ENCODE results near the gene SLC25A38. TPM values are rescaled to one million over a fixed set of nuclear protein-coding genes. Genes with fewer than 3 reads are reported as not detected.

Gene SLC25A38
- total RNA-seq, 1 donor from 2014 or later = 25.6 TPM

- TF ChIP-seq CTCF (IDR thresholded peaks at IDR 0.05; ENCODE audit: unreplicated experiment) = no peak
- Mint-ChIP-seq H3K4me3 (no peak overlapping the region), H3K27me3 (ENCODE audit: low read depth) (peaks cover 6% of the 10 kb centered on the region), H3K27ac (no peak overlapping the region), H3K9me3 (no peaks in the 10 kb centered on the region), H3K36me3 (no peaks in the 10 kb centered on the region), H3K4me1 (no peaks in the 10 kb centered on the region)
- no peak for DNase-seq (ENCODE audit: low spot score in 2 of 2, unreplicated experiment in 2 of 2)
Measured at GRCh38 chr3:39423436-39423970, 40.3 kb downstream of the SLC25A38 start.

- no peak for TF ChIP-seq CTCF (IDR thresholded peaks at IDR 0.05; ENCODE audit: unreplicated experiment)
- Mint-ChIP-seq H3K4me1 (no peaks in the 10 kb centered on the region), H3K27me3 (ENCODE audit: low read depth) (no peaks in the 10 kb centered on the region), H3K9me3 (no peaks in the 10 kb centered on the region), H3K27ac (no peak overlapping the region), H3K4me3 (no peak overlapping the region), H3K36me3 (no peaks in the 10 kb centered on the region)
- no peak for DNase-seq (ENCODE audit: low spot score in 2 of 2, unreplicated experiment in 2 of 2)
Measured at GRCh38 chr3:39426312-39426711, 43.1 kb downstream of the SLC25A38 start.

- Mint-ChIP-seq H3K9me3 (no peaks in the 10 kb centered on the region), H3K27me3 (ENCODE audit: low read depth) (no peaks in the 10 kb centered on the region), H3K27ac (no peak overlapping the region), H3K36me3 (no peaks in the 10 kb centered on the region), H3K4me3 (no peak overlapping the region), H3K4me1 (no peaks in the 10 kb centered on the region)
- no peak for DNase-seq (ENCODE audit: low spot score in 2 of 2, unreplicated experiment in 2 of 2)
- TF ChIP-seq CTCF (IDR thresholded peaks at IDR 0.05; ENCODE audit: unreplicated experiment) = no peak
Measured at GRCh38 chr3:39427506-39427905, 44.3 kb downstream of the SLC25A38 start.

GRCh38 chr3:39428745-39429201 is 45.6 kb downstream of the SLC25A38 start:
- DNase-seq (ENCODE audit: low spot score in 2 of 2, unreplicated experiment in 2 of 2) = no peak
- Mint-ChIP-seq H3K4me3 (no peak overlapping the region), H3K27ac (no peak overlapping the region), H3K36me3 (no peaks in the 10 kb centered on the region), H3K4me1 (no peaks in the 10 kb centered on the region), H3K9me3 (no peaks in the 10 kb centered on the region), H3K27me3 (ENCODE audit: low read depth) (no peaks in the 10 kb centered on the region)
- TF ChIP-seq CTCF (IDR thresholded peaks at IDR 0.05; ENCODE audit: unreplicated experiment) = no peak

- no peak overlapping the region for H3K27ac Mint-ChIP-seq
- H3K27me3 Mint-ChIP-seq (ENCODE audit: low read depth) = no peaks in the 10 kb centered on the region
- H3K4me3 Mint-ChIP-seq = no peak overlapping the region
- no peaks in the 10 kb centered on the region for H3K4me1 Mint-ChIP-seq
- DNase-seq (ENCODE audit: low spot score in 2 of 2, unreplicated experiment in 2 of 2) = no peak
- H3K36me3 Mint-ChIP-seq = no peaks in the 10 kb centered on the region
- no peak for TF ChIP-seq CTCF (IDR thresholded peaks at IDR 0.05; ENCODE audit: unreplicated experiment)
- H3K9me3 Mint-ChIP-seq = no peaks in the 10 kb centered on the region
Measured at GRCh38 chr3:39429466-39429865, 46.3 kb downstream of the SLC25A38 start.

GRCh38 chr3:39432342-39432741 is 49.2 kb downstream of the SLC25A38 start:
- Mint-ChIP-seq H3K27ac (no peak overlapping the region), H3K4me3 (no peak overlapping the region), H3K4me1 (no peaks in the 10 kb centered on the region), H3K27me3 (ENCODE audit: low read depth) (no peaks in the 10 kb centered on the region), H3K36me3 (no peaks in the 10 kb centered on the region), H3K9me3 (no peaks in the 10 kb centered on the region)
- no peak for TF ChIP-seq CTCF (IDR thresholded peaks at IDR 0.05; ENCODE audit: unreplicated experiment)
- DNase-seq (ENCODE audit: low spot score in 2 of 2, unreplicated experiment in 2 of 2) = no peak
